GM12878 (cell line): ENCODE measurements around the gene TMEM131L. TPM values are rescaled to one million over a fixed set of nuclear protein-coding genes. Genes with fewer than 3 reads are reported as not detected.

Source experiments
- CHD2 ChIP-seq: IDR thresholded peaks from 2 replicates; pipeline ENCODE4 v1.6.1; 2011; ENCODE audit warnings: low read depth, low read length, improper control_type of control experiment, borderline replicate concordance
- ETV6 ChIP-seq, 2 experiments: fragments of 450-650 bp in 1 of 2; IDR thresholded peaks in 1 of 2; conservative IDR thresholded peaks in 1 of 2; 2 replicates each; pipeline ENCODE4 v1.6.1; 2014; ENCODE audit warnings: antibody characterized with exemption in 1 of 2, borderline replicate concordance in 1 of 2, low read depth in 1 of 2, mild to moderate bottlenecking in 1 of 2, moderate library complexity in 1 of 2
- KLF5 ChIP-seq: fragments of 450-650 bp; IDR thresholded peaks from 2 replicates; pipeline ENCODE4 v1.6.1; 2014; ENCODE audit warnings: mild to moderate bottlenecking; ENCODE audit not compliant: partially characterized antibody
- RCOR1 ChIP-seq: conservative IDR thresholded peaks from 2 replicates; pipeline ENCODE4 v1.6.1; 2012; ENCODE audit warnings: low read depth, low read length, improper control_type of control experiment
- WRNIP1 ChIP-seq: IDR thresholded peaks from 2 replicates; pipeline ENCODE4 v1.6.1; 2011; ENCODE audit warnings: low read depth, low read length, improper control_type of control experiment, borderline replicate concordance
- ZNF207 ChIP-seq: fragments of 450-650 bp; IDR thresholded peaks from 2 replicates; pipeline ENCODE4 v1.6.1; 2014; ENCODE audit warnings: antibody characterized with exemption, mild to moderate bottlenecking, borderline replicate concordance
- polyA plus RNA-seq, 11 experiments: library from polyadenylated mRNA; depleted of rRNA in 4 of 11; unstranded in 6 of 11; stranded (reverse) in 5 of 11; fragments of >200 nt; fragmentation: Nextera tagmentation in 4 of 11; fragmentation: Illumina TruSeq in 1 of 11; extraction: Ambion mirVana in 4 of 11; extraction: Trizol in 1 of 11; gene quantifications; 1 replicate in 1 of 11; 2 replicates in 10 of 11; pipeline versions ENCODE4 v1.2.1 to v1.2.3, GENCODE V29; 2011 to 2016; ENCODE audit warnings: inconsistent platforms in 2 of 11, missing spikeins in 2 of 11, low read depth in 1 of 11
- total RNA-seq, 4 experiments: library from RNA; depleted of rRNA in 3 of 4; stranded (reverse); fragments of >200 nt in 3 of 4; fragmentation: Illumina TruSeq in 1 of 4; extraction: Trizol in 1 of 4; gene quantifications; 2 replicates each; pipeline versions ENCODE4 v1.2.1 to v1.2.3, GENCODE V29; 2013 to 2021
- TF ChIP-seq, protein P1 (sequence below): fragments of 450-650 bp; IDR thresholded peaks from 2 replicates; pipeline ENCODE4 v1.6.1; 2016; ENCODE audit warnings: mild to moderate bottlenecking
- TF ChIP-seq, protein P2 (sequence below): IDR thresholded peaks from 2 replicates; pipeline ENCODE4 v1.6.1; 2011; ENCODE audit warnings: borderline replicate concordance, low read depth, mild to moderate bottlenecking, moderate library complexity, mixed read lengths, low read length; ENCODE audit not compliant: insufficient read depth; ENCODE audit errors: extremely low read length
- TF ChIP-seq, protein P3 (sequence below): fragments of 450-650 bp; conservative IDR thresholded peaks from 2 replicates; pipeline ENCODE4 v1.6.1; 2017; ENCODE audit warnings: mild to moderate bottlenecking, moderate library complexity
- TF ChIP-seq, protein P4 (sequence below): IDR thresholded peaks from 2 replicates; pipeline ENCODE4 v1.6.1; 2012; ENCODE audit warnings: mild to moderate bottlenecking, low read depth, low read length
- TF ChIP-seq, protein P5 (sequence below): fragments of 450-650 bp; IDR thresholded peaks from 2 replicates; pipeline ENCODE4 v1.6.1; 2016; ENCODE audit warnings: mild to moderate bottlenecking
- TF ChIP-seq, protein P6 (sequence below): fragments of 450-650 bp; IDR thresholded peaks from 2 replicates; pipeline ENCODE4 v1.6.1; 2018; ENCODE audit warnings: mild to moderate bottlenecking, low read depth, moderate library complexity; ENCODE audit not compliant: partially characterized antibody

The TMEM131L gene
- total and polyA plus RNA-seq, 10 of the 15 experiments (the other 5 are each of a cell fraction or from before 2014, with no cell fraction given), result 8.5 to 101 (median 74.4) TPM

DNA sequence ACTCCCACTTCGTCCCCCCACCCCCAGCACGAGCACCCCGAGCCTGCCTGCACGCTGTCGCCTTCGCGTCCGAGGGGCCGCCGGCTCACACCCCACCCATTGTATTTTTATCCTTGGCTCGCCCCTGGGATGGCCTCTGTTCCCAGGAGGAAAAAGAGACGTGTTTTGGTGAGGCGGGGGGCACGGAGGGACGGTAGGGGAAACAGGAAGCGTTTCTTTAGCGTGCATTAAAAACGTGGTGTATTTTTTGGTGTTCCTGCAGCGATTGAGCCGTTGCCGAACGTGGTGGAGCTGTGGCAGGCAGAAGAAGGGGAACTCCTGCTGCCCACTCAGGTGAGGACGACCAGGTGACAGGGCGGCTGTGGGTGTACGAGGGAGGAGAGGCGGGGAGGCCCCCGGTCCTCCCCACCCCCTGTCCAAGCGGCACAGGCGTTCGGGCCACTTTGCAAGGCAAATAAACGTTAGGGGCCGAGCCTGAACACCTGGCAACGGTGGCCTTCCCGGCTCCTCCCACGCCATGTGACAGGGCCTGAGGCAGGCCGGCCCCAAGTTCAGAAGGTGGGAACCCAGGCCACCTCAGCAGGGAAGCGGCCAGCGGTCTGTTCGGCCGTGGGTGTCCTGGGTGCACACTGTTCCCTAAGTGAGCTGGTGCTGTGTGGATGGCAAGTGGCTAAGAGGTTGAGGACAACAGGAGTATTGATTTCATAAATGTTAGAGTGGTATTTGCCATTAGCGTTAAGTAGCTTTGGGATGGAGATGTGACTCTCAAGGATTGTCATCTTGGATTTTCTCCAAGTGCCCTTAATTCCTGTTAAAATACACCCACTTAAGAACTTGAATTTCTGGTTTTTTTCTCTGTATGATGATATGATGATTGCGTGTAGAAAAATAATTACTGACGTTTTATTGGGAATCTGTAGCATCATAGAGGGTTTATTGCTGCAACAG, 1.1 kb downstream of the TMEM131L start (continued):
- TF ChIP-seq, protein P1, sequence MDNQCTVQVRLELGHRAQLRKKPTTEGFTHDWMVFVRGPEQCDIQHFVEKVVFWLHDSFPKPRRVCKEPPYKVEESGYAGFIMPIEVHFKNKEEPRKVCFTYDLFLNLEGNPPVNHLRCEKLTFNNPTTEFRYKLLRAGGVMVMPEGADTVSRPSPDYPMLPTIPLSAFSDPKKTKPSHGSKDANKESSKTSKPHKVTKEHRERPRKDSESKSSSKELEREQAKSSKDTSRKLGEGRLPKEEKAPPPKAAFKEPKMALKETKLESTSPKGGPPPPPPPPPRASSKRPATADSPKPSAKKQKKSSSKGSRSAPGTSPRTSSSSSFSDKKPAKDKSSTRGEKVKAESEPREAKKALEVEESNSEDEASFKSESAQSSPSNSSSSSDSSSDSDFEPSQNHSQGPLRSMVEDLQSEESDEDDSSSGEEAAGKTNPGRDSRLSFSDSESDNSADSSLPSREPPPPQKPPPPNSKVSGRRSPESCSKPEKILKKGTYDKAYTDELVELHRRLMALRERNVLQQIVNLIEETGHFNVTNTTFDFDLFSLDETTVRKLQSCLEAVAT, result peak; percentile 67
- TF ChIP-seq ZNF207 (peak; percentile 61; the same call in 1 of the 2 replicates), RCOR1 (no peak), ETV6 (conservative IDR thresholded peaks at IDR 0.05 in 1 of 2, IDR thresholded peaks at IDR 0.05 in 1 of 2; ENCODE audit: borderline replicate concordance in 1 of 2, low read depth in 1 of 2) (0 out of 4 replicates have a peak, but pooled peaks of 1 of the 2 experiments have one; percentile 69), WRNIP1 (no peak), CHD2 (peak; percentile 80; the same call in 1 of the 2 replicates), KLF5 (peak; percentile 24)
- TF ChIP-seq, protein P2, sequence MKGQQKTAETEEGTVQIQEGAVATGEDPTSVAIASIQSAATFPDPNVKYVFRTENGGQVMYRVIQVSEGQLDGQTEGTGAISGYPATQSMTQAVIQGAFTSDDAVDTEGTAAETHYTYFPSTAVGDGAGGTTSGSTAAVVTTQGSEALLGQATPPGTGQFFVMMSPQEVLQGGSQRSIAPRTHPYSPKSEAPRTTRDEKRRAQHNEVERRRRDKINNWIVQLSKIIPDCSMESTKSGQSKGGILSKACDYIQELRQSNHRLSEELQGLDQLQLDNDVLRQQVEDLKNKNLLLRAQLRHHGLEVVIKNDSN, result peak; percentile 85
- TF ChIP-seq, protein P3, sequence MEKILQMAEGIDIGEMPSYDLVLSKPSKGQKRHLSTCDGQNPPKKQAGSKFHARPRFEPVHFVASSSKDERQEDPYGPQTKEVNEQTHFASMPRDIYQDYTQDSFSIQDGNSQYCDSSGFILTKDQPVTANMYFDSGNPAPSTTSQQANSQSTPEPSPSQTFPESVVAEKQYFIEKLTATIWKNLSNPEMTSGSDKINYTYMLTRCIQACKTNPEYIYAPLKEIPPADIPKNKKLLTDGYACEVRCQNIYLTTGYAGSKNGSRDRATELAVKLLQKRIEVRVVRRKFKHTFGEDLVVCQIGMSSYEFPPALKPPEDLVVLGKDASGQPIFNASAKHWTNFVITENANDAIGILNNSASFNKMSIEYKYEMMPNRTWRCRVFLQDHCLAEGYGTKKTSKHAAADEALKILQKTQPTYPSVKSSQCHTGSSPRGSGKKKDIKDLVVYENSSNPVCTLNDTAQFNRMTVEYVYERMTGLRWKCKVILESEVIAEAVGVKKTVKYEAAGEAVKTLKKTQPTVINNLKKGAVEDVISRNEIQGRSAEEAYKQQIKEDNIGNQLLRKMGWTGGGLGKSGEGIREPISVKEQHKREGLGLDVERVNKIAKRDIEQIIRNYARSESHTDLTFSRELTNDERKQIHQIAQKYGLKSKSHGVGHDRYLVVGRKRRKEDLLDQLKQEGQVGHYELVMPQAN, result no peak; the same call in none of the 2 replicates
- TF ChIP-seq, protein P4, sequence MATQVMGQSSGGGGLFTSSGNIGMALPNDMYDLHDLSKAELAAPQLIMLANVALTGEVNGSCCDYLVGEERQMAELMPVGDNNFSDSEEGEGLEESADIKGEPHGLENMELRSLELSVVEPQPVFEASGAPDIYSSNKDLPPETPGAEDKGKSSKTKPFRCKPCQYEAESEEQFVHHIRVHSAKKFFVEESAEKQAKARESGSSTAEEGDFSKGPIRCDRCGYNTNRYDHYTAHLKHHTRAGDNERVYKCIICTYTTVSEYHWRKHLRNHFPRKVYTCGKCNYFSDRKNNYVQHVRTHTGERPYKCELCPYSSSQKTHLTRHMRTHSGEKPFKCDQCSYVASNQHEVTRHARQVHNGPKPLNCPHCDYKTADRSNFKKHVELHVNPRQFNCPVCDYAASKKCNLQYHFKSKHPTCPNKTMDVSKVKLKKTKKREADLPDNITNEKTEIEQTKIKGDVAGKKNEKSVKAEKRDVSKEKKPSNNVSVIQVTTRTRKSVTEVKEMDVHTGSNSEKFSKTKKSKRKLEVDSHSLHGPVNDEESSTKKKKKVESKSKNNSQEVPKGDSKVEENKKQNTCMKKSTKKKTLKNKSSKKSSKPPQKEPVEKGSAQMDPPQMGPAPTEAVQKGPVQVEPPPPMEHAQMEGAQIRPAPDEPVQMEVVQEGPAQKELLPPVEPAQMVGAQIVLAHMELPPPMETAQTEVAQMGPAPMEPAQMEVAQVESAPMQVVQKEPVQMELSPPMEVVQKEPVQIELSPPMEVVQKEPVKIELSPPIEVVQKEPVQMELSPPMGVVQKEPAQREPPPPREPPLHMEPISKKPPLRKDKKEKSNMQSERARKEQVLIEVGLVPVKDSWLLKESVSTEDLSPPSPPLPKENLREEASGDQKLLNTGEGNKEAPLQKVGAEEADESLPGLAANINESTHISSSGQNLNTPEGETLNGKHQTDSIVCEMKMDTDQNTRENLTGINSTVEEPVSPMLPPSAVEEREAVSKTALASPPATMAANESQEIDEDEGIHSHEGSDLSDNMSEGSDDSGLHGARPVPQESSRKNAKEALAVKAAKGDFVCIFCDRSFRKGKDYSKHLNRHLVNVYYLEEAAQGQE, result no peak
- TF ChIP-seq, protein P5, sequence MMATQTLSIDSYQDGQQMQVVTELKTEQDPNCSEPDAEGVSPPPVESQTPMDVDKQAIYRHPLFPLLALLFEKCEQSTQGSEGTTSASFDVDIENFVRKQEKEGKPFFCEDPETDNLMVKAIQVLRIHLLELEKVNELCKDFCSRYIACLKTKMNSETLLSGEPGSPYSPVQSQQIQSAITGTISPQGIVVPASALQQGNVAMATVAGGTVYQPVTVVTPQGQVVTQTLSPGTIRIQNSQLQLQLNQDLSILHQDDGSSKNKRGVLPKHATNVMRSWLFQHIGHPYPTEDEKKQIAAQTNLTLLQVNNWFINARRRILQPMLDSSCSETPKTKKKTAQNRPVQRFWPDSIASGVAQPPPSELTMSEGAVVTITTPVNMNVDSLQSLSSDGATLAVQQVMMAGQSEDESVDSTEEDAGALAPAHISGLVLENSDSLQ, result peak; percentile 63
- TF ChIP-seq, protein P6, sequence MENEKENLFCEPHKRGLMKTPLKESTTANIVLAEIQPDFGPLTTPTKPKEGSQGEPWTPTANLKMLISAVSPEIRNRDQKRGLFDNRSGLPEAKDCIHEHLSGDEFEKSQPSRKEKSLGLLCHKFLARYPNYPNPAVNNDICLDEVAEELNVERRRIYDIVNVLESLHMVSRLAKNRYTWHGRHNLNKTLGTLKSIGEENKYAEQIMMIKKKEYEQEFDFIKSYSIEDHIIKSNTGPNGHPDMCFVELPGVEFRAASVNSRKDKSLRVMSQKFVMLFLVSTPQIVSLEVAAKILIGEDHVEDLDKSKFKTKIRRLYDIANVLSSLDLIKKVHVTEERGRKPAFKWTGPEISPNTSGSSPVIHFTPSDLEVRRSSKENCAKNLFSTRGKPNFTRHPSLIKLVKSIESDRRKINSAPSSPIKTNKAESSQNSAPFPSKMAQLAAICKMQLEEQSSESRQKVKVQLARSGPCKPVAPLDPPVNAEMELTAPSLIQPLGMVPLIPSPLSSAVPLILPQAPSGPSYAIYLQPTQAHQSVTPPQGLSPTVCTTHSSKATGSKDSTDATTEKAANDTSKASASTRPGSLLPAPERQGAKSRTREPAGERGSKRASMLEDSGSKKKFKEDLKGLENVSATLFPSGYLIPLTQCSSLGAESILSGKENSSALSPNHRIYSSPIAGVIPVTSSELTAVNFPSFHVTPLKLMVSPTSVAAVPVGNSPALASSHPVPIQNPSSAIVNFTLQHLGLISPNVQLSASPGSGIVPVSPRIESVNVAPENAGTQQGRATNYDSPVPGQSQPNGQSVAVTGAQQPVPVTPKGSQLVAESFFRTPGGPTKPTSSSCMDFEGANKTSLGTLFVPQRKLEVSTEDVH, result no peak
